Cardiac muscle cell (in vitro differentiated cells and primary cell): ENCODE data around the gene THOC1. TPM values are rescaled to one million over a fixed set of nuclear protein-coding genes. Genes with fewer than 3 reads are reported as not detected.

ENCODE experiments used
- DNase-seq, 2 donors: peaks; one replicate each; pipeline versions ENCODE4 v3.0.0 to v3.0.0-alpha.2; 2010 to 2017; ENCODE audit warnings: low read depth in 1 of 2, low spot score in 1 of 2
- H3K27ac ChIP-seq: fragments of 200-600 bp; sonication (generic); 2 replicates; pipeline ENCODE4 v1.5.1; 2016
- H3K27me3 ChIP-seq: fragments of 200-600 bp; sonication (generic); 2 replicates; pipeline ENCODE4 v1.6.0; 2016; ENCODE audit warnings: control low read depth
- H3K36me3 ChIP-seq: fragments of 200-600 bp; sonication (generic); 2 replicates; pipeline ENCODE4 v1.5.1; 2016; ENCODE audit warnings: control low read depth
- H3K4me1 ChIP-seq: fragments of 200-600 bp; sonication (generic); 2 replicates; pipeline ENCODE4 v1.8.1; 2017; ENCODE audit warnings: low read depth, mild to moderate bottlenecking, mixed run types
- H3K4me3 ChIP-seq: fragments of 200-600 bp; sonication (generic); 2 replicates; pipeline ENCODE4 v1.5.1; 2016; ENCODE audit warnings: mild to moderate bottlenecking
- H3K9me3 ChIP-seq: fragments of 200-600 bp; sonication (generic); 2 replicates; pipeline ENCODE4 v1.5.1; 2017; ENCODE audit warnings: low read depth, mild to moderate bottlenecking, control low read depth
- polyA plus RNA-seq: library from polyadenylated mRNA; unstranded; fragments of >200 nt; fragmentation: Nextera tagmentation; extraction: Ambion mirVana; gene quantifications from 2 replicates; pipeline ENCODE4 v1.2.1, GENCODE V29; 2016
- total RNA-seq: library from RNA; depleted of rRNA; stranded (reverse); fragments of >200 nt; gene quantifications from 2 replicates; pipeline ENCODE4 v1.2.3, GENCODE V29; 2016
- TF ChIP-seq, protein P1 (sequence below): IDR thresholded peaks from 2 replicates; pipeline ENCODE4 v1.5.1; 2012; ENCODE audit warnings: low read depth, mild to moderate bottlenecking, low read length

Gene THOC1
- 37.0 and 88.5 TPM in 2 replicates for total RNA-seq
- 46.2 and 76.9 TPM in 2 replicates for polyA plus RNA-seq

- Histone ChIP-seq H3K27ac (peak within 1 kb of the TSS; percentile 90), H3K4me1 (peaks cover 5% of the 10 kb centered on the region), H3K9me3 (no peaks in the 10 kb centered on the region), H3K36me3 (peaks cover 9% of the 10 kb centered on the region), H3K4me3 (peak within 1 kb of the TSS; percentile 67), H3K27me3 (no peaks in the 10 kb centered on the region)
- peak; percentile 93 to 95 for DNase-seq
- TF ChIP-seq, protein P1, sequence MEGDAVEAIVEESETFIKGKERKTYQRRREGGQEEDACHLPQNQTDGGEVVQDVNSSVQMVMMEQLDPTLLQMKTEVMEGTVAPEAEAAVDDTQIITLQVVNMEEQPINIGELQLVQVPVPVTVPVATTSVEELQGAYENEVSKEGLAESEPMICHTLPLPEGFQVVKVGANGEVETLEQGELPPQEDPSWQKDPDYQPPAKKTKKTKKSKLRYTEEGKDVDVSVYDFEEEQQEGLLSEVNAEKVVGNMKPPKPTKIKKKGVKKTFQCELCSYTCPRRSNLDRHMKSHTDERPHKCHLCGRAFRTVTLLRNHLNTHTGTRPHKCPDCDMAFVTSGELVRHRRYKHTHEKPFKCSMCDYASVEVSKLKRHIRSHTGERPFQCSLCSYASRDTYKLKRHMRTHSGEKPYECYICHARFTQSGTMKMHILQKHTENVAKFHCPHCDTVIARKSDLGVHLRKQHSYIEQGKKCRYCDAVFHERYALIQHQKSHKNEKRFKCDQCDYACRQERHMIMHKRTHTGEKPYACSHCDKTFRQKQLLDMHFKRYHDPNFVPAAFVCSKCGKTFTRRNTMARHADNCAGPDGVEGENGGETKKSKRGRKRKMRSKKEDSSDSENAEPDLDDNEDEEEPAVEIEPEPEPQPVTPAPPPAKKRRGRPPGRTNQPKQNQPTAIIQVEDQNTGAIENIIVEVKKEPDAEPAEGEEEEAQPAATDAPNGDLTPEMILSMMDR: no peak
These were observed at the start of gene THOC1 for GRCh38 chr18:267688-268552. THOC1 (minus strand) TSS chr18:268047; CDS start chr18:268019, 28 bp downstream.

DNA sequence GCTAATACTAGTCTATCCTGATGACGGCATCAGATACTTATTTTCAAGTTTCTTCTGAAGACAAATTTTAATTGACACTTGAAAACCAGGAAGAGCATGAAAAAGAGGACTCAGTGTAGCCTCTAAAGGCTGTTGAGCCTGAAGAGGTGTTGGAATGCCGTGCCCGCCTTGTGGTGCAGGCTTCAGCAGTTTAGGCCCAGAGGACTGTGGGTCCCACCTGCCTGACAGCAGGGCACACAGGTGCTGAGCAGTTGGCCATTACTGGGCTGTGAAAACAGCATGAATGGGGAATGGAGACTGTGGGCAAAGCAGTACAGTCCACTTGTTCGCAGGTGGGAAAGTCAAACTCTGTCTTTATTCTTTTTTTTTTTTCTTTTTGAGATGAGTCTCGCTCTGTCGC is 49.8 kb upstream of the THOC1 start:
- H3K9me3 ChIP-seq: no peaks in the 10 kb centered on the region
- no peak overlapping the region for H3K27ac ChIP-seq
- TF ChIP-seq, protein P1: no peak
- DNase-seq: no peak
- H3K4me1 ChIP-seq: no peaks in the 10 kb centered on the region
- no peak overlapping the region for H3K4me3 ChIP-seq
- no peaks in the 10 kb centered on the region for H3K36me3 ChIP-seq
- no peaks in the 10 kb centered on the region for H3K27me3 ChIP-seq

GRCh38 chr18:316393-316792 is 48.5 kb upstream of the THOC1 start:
- DNase-seq: no peak
- Histone ChIP-seq H3K9me3 (no peaks in the 10 kb centered on the region), H3K4me1 (no peaks in the 10 kb centered on the region), H3K4me3 (no peak overlapping the region), H3K27me3 (no peaks in the 10 kb centered on the region), H3K27ac (no peak overlapping the region), H3K36me3 (no peaks in the 10 kb centered on the region)
- TF ChIP-seq, protein P1: no peak

DNA sequence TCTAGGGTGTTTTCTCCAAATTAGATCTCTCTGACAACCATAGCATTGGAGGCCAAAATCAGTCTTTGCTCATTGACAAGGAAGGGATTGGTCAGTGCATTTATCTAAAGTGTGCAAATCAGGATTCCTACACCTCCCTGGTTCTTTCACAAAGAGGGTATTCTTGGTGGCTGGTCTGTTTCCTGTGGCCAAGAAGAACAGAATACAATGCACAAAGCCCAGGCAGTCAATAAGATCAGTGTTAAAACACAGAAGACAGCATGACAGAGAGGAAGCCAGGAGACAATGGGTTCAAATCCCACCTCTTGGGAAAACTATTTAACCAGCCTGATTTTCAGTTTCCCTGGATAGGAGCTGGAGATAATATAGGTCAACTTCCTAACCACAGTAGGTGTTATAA is 46.1 kb upstream of the THOC1 start:
- DNase-seq: no peak
- H3K27ac ChIP-seq: no peak overlapping the region
- H3K9me3 ChIP-seq: no peaks in the 10 kb centered on the region
- H3K36me3 ChIP-seq: no peaks in the 10 kb centered on the region
- TF ChIP-seq, protein P1: no peak
- no peak overlapping the region for H3K4me3 ChIP-seq
- H3K27me3 ChIP-seq: no peaks in the 10 kb centered on the region
- H3K4me1 ChIP-seq: no peaks in the 10 kb centered on the region

DNA sequence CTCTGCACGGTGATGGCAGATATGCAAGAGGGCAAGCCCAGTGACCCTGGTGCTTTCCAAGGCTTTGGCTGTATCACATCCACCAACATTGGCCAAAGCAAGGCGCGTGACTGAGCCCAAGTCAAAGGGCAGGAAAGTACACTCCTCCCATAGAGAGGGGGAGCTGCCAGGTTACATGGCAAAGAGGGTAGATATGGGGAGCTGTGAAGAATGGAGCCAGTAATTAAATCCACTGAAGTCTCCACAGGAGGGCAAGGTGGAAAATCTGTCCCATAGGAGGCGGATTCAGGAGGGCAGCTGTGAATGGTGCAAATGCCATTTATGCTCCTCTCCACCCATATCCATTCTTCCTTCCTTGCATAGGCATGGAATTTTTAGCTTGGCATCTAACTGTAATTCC is 44.6 kb upstream of the THOC1 start:
- Histone ChIP-seq H3K27ac (no peak overlapping the region), H3K27me3 (no peaks in the 10 kb centered on the region), H3K4me1 (no peaks in the 10 kb centered on the region), H3K4me3 (no peak overlapping the region), H3K36me3 (no peaks in the 10 kb centered on the region), H3K9me3 (no peaks in the 10 kb centered on the region)
- TF ChIP-seq, protein P1: no peak
- DNase-seq: no peak
